Lower leg skin (tissue), 4 donors: ENCODE data around the gene GEMIN8. TPM values are rescaled to one million over a fixed set of nuclear protein-coding genes. Genes with fewer than 3 reads are reported as not detected.

ENCODE experiments used
- DNase-seq, 2 donors: peaks; one replicate each; pipeline ENCODE4 v3.0.0-alpha.2; 2019; ENCODE audit warnings: low spot score in 2 of 2
- H3K4me3 ChIP-seq: fragments of 200-600 bp; sonication (generic); 2 replicates; pipeline ENCODE4 v1.5.1; 2017; ENCODE audit warnings: mild to moderate bottlenecking, low read depth; ENCODE audit not compliant: poor library complexity, severe bottlenecking
- POLR2A ChIP-seq, 2 donors: fragments of 450-650 bp; IDR thresholded peaks; one replicate each; pipeline ENCODE4 v1.6.1; 2016 to 2017; ENCODE audit warnings: antibody characterized with exemption in 2 of 2, mild to moderate bottlenecking in 1 of 2, moderate library complexity in 1 of 2
- WGBS, 2 donors: methylation state at CpG; one replicate each; pipeline ENCODE4 v1.1.5; 2018; 5-methylcytosine and 5-hydroxymethylcytosine counted together
- intact Hi-C: fragments of 100-400 bp; cut with DNase I; formaldehyde crosslinking; loops from one replicate; pipeline ENCODE4 v1.15.0; 2023; ENCODE audit warnings: low total_unique reads
- total RNA-seq, 4 donors: library from RNA; depleted of rRNA; stranded (reverse); fragments of >200 nt; gene quantifications; one replicate each; pipeline ENCODE4 v1.1.0, GENCODE V29; 2016
- TF ChIP-seq, protein P1 (sequence below), 3 donors: fragments of 450-650 bp; IDR thresholded peaks; one replicate each; pipeline ENCODE4 v1.5.1; 2016; ENCODE audit warnings: antibody characterized with exemption in 3 of 3, mild to moderate bottlenecking in 3 of 3, moderate library complexity in 2 of 3

GEMIN8 gene
- total RNA-seq, 4 donors from 2014 or later: 12.0 to 18.6 (median 16.3) TPM

DNA sequence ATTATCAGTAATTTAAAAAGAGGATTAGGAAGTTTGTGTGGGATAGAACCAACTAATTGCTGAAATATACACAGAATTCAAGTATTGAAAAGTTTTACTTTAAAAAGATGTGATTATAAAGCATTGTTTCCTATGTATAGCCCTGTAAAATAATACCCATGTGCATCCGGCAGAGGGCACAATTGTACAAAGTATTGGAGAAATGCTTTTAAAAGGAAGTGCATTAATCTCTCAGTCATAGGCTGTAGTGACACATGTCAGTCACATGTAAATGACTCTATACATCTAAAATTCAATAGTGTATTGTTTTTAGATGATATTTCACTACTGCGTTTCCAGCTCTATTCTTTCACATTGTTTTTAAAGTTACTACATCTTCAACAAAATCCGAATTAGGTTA is 9.7 kb upstream of the GEMIN8 start:
- intact Hi-C loops: no loop called here
- 29 to 34% methylated on average over 3 of the region's 3 CpGs for WGBS, 2 donors
- H3K4me3 ChIP-seq: no peak overlapping the region
- peak in 1 of 2 donors; percentile 28 for DNase-seq
- TF ChIP-seq, protein P1, sequence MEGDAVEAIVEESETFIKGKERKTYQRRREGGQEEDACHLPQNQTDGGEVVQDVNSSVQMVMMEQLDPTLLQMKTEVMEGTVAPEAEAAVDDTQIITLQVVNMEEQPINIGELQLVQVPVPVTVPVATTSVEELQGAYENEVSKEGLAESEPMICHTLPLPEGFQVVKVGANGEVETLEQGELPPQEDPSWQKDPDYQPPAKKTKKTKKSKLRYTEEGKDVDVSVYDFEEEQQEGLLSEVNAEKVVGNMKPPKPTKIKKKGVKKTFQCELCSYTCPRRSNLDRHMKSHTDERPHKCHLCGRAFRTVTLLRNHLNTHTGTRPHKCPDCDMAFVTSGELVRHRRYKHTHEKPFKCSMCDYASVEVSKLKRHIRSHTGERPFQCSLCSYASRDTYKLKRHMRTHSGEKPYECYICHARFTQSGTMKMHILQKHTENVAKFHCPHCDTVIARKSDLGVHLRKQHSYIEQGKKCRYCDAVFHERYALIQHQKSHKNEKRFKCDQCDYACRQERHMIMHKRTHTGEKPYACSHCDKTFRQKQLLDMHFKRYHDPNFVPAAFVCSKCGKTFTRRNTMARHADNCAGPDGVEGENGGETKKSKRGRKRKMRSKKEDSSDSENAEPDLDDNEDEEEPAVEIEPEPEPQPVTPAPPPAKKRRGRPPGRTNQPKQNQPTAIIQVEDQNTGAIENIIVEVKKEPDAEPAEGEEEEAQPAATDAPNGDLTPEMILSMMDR (IDR thresholded peaks at IDR 0.05): peak in 1 of 3 donors; percentile 32
- TF ChIP-seq POLR2A (IDR thresholded peaks at IDR 0.05): no peak

DNA sequence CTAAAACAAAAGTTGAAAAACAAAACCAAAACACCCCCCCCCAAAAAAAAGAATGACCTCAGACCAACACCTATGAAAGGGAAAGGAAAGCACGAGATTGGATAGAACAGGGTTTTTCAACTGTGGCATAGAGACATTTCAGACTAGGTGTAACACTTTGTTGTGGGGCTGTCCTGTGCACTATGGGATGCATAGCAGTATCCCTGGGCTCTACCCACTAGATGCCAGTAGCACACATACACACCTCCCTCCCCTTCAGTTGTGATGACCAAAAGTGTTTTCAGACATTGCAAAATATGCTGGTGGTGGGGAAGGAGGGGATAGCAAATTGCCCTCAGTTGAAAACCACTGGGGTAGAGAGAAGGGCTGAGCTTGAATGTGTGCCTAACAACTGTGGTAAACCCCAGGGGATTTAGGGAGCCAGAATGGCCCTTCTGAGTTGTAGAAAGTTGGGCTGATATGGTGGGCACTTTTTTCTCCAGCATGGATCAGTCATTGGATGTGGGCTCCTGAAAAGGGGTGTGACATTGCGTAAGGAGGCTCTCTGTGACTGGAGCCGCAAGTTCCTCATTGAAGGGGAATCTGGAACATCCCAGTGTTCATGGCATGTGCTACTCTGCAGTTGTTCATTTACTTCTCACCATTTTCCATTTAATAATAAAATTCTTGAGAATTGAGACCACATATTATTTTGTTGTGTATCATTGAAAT is 8.8 kb upstream of the GEMIN8 start:
- 72% methylated on average over 3 of the region's 3 CpGs for WGBS, 2 donors
- no peak for DNase-seq
- H3K4me3 ChIP-seq: no peak overlapping the region
- intact Hi-C loops: no loop called here
- TF ChIP-seq, protein P1 (IDR thresholded peaks at IDR 0.05): no peak
- no peak for TF ChIP-seq POLR2A (IDR thresholded peaks at IDR 0.05)

DNA sequence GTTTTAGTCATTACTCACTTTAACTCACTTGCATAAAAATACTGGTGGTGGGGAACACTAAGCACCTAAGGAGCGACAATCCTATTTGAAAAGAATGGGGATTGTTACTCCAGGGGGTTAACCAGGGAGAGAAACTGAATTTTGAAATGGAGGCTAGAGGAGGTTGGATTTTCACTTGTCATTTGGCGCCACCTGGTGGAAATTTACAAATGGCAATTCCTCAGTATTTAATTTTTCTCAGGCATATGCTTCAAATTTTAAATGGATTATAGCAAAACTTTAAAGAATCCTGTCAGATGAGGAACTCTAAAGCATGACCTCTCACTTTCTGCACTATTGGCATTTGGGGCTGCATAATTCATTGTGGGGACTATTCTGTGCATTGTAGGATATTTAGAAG is 2.7 kb upstream of the GEMIN8 start:
- WGBS, 2 donors: 0% methylated on average over 2 of the region's 2 CpGs
- peak in 1 of 2 donors; percentile 26 for DNase-seq
- H3K4me3 ChIP-seq: no peak overlapping the region
- no peak for TF ChIP-seq POLR2A (IDR thresholded peaks at IDR 0.05)
- TF ChIP-seq, protein P1 (IDR thresholded peaks at IDR 0.05): peak in 1 of 3 donors; percentile 37
- intact Hi-C loops: loop anchor here (5.0 kb wide), 3 partner anchors 285 to 525 kb away; no protein-coding TSS in a partner anchor

DNA sequence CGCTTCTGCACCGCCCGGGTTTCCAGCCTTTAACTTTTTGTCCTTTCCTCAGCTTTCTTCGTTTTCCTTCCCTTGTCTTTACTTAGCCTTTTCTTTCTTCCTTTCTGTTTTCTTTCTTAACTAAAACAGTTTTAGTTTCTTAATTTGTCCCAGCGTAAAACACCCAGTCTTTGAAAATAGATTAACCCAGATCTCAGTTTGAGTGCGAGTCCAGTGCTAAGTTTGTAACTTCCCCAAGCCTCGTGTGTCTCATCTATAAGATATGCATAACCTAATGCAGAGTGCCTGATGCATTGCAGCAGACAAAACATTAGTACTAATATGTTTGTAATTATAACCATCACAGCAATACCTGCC is 460 bp upstream of the GEMIN8 start:
- TF ChIP-seq POLR2A (IDR thresholded peaks at IDR 0.05): no peak
- TF ChIP-seq, protein P1 (IDR thresholded peaks at IDR 0.05): no peak
- no peak overlapping the region for H3K4me3 ChIP-seq
- intact Hi-C loops: loop anchor here (5.0 kb wide), 3 partner anchors 283 to 523 kb away; no protein-coding TSS in a partner anchor
- no peak for DNase-seq
- 0 to 1% methylated on average over 6 to 7 of the region's 7 CpGs for WGBS, 2 donors

DNA sequence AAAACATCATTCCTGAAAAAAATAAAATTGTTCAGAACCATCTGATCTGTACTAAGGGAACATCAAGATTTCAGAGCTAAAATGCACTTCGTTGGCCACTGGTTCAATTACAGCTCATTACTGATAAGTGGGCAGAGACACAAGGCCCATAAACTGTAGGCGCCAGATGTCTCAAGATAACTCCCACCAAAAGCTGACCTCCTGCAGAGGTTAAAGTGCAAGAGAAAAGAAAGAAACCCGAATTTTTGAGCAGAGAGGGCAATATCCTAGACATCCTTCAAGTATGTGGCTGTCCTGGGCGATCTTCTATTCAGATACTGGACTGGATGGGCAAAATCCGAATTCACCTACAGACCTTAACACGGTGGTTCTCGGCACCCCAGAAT is 660 bp downstream of the GEMIN8 start:
- no peak for TF ChIP-seq POLR2A (IDR thresholded peaks at IDR 0.05)
- intact Hi-C loops: no loop called here
- 6 to 25% methylated on average over 3 to 7 of the region's 7 CpGs for WGBS, 2 donors

DNA sequence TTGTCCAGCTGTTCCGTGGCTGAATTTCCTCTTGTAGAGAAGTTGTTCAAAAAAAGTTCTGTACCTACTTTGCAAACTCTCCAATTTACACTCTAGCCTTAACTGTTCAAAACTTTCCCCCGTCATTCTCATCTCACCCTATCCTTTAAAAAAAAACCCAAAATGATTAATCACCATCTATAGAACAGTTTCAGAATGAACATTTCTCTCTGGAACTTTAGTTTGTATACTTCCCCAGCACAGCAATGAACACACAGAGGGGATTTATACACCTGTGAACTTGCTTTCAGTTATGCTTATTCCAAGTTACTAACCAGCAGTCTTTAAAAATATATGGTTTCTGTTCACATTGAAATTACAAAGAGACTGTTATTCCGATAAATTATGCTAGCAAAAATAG is 1.2 kb downstream of the GEMIN8 start:
- WGBS, 2 donors: 47 to 56% methylated on average over 3 of the region's 3 CpGs
- intact Hi-C loops: no loop called here
- no peak for TF ChIP-seq POLR2A (IDR thresholded peaks at IDR 0.05)
- TF ChIP-seq, protein P1 (IDR thresholded peaks at IDR 0.05): no peak
- no peak overlapping the region for H3K4me3 ChIP-seq
- DNase-seq: no peak

More for the DNA sequence above, 660 bp downstream of the GEMIN8 start:
- H3K4me3 ChIP-seq: peak overlapping the region; percentile 36
- DNase-seq: no peak
